NCI-H1417 treated with DMSO at 0.1 percent for 48 hours (cell line): ENCODE results near the gene PLXDC2.

Experiments used
- DNase-seq: peaks from one replicate; lab custom pipeline; 2025; lab: John Stamatoyannopoulos, UW

The PLXDC2 gene

DNA sequence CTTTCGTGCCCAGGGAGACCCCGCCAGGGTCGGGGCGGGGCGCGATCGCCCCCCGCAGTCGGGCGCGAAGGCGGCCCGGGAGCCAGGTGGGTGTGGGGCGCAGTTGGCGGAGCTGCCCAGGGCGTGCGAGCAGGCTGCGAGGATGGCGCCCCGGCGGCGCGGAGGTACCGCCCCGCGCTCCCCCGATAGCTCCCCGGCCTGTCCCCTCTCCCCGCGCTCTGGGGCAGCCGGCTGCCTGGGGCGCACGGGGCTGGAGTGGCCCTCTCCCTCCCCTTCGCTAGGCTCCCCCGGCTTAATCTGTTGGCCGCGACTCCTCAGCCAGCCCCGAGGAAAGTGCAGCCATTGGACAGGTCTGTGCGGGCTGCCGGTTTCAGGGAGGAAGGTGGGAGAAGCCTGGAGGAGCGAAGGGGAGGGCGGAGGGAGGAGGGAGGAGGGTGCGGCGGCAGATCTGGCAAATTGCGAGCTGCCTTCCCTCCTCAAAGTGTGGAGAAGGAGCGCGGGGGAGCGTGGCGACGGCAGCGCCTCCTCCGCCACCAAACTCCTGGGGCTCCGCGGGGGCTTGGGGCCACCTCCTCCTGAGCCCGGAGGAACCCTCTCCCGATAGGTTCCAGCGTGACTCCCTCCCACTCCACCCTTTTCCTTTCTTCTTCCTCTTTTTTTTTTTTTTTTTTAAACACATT lies 361 bp upstream of the PLXDC2 start:
- no peak for DNase-seq

DNA sequence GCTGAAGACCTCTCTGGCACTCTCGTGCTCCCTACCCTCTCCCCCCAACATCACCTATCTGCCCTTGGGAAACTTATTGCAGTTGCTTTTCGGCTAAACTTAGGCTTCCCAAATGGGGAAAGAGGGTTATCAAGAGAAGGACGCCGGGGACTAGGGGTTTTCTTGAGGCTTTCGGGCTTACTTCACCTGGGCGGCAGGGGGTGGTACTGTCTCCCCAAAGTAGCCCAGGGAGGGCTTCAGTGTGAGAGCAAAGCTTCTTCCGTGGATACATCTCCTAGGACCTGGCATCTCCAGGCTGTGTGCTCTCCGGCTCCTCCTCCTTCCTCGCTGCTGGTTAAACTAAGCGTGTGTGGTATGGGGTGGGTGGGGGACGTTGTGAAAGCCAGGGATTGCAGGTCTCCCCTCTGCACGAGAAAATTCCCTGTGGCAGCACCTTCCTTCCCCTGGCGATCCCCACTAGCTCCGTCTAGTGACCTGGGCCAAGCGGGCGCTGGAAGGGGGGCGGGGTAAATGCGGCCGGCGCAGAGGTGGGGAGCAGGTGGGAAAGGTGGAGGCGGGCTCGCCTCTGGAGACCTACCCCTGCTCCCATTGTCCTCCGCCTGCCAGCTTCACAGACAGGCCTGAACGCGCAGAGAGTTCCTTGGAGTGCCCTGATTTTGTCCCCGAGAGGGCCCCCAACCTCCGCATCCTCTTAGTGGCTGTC lies 1.1 kb downstream of the PLXDC2 start:
- no peak for DNase-seq

DNA sequence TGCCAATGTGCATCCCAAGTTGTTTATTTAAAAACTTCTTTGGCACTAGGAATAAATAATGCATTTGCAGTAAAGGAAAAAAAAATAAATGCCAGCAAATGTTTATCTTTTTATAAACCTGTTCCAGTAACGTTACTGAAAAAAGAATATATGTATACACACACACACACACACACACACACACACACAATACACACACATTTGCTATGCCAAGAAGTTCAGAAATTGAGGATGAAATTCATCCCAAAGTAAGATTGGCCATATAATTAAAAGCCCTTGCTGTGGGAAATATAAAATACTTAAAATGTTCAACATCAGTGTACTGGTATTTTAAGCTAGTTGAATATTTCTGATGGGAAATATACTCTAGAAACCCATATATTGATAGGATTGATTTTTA lies 2.6 kb downstream of the PLXDC2 start:
- no peak for DNase-seq

DNA sequence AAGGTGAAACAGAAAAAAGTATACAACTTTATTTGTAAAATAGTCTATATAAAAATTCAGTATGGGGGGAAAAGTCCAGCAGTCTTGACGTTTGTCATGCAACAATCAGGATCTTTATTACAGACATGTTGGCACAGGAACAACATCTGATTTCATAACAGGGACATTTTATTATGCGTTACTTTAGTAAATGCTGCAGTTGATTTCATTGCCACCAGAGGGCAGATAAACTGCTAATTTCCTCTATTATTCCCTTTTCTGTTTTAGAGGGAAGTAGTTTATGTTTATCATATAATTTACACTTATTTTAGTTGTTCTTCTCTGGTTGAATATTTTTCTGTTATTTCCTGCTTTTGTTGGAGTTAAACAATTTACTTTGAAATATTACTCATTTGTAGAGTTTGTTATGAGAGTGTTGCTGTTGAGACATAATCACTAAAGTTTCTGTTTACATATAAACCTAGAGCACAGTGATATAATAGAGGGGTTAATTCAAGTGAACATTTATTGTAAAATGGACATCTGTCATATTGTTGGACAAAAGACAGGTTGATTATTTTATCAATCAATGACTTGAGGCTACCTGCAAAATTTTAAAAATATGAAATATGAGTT lies 3.3 kb downstream of the PLXDC2 start:
- DNase-seq: no peak

DNA sequence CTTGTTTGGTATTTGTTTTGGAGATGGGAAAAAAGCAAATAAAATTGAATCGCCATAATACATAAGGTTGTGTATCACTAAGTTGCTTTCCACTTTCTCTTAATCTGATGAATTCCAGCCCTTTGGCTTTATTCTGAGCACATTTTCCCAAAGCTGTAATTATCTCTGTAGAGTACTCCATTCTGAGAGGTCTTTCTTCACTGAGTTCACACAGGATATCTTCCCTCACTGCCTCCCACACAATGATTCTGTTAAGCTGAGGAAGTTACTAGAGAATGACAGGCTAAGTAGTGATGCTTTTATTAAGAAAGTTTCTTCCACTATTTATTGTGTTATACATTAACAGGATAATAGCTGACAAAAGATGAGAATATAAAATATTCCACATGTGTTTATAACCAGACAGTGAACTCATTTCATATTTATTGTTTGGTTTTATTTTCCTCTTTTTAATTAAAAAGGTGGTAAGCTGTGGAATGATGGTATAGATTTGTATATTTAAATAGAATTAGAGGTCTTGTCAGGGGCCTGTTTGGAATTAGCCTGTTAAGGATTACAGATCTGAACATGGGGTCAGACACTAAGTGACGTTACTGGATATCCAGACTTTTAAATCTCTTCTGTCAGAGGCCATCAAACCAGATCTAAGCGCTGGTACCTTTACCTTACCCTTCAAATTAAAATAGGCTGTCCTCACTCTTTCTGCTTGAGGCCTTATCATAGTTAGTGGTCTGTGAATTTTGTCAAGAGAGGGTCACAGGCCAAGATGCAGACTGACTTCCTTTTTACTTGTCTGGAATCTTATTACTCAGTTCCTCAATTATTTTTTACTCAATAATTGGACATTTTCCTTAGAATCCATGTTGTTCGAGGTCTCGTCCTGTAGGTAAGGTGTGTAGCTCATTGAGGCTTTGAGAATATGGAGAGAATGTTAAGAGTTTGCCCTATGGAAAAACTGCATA lies 8.4 kb downstream of the PLXDC2 start:
- no peak for DNase-seq

DNA sequence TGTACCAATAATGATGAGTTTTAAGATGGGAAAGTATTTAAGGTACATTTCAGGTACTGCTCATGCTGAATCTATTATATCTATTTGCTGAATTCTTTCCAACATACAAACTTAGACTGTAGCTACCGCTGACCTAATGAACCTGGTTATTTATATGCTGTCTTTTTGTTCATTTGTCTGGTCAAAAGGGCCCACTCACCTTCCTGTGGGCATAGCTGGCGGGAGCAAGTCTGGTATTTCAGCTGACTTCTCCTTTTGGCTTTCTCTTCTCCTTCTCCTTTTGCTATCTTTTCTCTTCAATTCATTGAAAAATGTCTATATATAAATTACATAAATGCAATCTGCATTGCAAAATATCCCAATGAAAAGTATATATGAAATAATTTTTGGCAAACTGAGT lies 9.5 kb downstream of the PLXDC2 start:
- DNase-seq: no peak

DNA sequence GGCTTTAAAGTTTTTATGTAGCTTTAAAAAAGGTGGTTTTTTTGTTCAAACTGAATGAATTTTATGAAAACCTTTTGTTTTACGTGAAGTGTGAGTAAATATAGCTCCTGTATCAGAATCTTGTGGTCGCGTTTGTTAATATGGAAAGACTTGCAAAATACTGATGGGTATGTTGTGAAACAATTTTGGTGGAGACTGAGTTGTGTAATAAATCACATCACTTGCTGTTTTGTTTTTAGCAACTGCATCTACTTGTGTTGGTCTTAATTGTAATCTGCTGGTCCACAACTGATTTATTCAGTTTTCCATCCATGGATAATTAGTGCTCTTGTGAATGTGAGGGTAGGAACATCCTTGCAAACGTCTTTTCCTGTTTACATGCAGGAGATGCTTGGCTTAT lies 10.5 kb downstream of the PLXDC2 start:
- no peak for DNase-seq

DNA sequence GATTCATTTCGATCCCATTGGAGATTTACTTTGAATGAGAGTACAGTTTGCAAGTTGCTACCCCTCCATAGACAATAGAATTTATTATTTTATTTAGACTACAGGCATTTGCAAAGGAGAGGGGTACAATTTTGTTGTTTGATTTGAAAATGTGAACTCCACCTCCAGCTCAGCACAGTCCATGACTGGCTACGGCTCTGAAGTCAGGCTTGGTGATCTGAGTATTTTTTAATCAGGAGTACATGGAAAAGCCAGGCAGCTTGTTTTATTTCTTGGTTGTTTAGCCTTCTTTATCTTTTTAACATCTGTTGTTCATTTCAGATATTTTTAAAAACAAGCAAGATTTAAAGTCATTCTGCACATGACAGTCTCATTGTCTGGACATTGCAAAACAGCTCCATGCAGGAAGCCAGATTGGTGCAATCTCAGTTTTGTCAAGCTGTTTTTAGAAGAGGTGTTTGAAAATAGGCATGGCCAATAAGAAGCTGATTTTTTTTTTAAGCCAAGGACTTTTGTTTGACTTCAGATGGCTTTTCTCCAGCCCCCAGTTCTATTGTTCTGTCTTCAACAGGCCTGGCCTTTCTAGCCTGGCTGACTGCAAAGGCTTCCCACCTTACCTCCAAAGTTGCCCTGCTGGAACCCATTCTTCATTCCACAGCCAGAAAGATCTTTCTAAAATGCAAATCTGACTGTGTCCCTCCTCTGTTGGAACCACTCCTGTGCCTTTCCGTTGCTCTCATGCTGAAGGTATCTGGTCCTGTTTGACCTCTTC lies 12.2 kb downstream of the PLXDC2 start:
- DNase-seq: no peak

DNA sequence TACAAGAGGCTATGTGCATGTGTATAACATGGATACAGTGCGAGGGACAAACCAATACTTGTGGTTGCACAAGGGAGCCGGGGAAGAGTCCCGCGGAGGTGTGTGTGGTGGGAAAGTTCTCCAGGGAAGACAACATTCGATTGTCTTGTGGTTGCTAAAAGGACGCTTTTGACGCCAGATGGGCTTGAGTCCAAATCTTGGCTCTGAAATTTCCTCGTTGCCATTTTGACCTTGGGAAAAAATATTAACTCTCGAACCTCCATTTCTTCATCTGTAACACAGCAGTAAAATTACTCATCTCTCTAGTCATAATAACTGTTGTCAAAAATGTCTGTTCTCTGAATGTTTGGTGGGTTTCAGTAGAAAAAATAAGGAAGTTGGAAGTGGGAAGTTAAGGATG lies 16.5 kb downstream of the PLXDC2 start:
- DNase-seq: no peak

DNA sequence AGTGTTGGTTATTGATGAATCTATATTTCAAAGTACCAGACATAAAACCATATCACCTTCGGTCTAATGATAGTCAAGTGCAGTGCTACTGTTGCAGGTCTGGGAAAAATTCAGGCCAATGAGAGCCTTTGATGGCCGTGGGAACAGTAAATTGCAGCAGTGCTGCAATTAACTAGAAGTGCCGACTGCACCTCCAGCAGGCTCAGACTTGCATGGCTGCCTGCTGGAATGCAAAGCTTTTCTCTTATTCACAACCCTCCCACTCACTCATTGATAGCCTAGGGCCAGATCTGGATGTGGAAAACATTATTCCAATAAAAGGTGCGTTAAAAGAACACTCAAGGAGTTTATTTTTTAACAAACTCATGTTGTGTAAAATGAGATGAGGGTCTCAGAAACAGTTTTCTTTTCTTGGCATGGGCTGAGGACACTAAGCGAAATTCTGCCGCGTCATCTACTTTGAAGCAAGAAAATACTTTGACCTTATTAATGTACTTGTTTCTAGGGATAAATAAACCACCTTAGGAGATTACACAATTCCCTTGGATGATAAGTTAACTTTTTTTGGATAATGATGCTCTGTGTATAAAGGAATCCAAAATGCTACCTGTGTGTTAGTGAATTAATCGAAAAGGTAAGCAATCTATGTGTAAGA lies 17.1 kb downstream of the PLXDC2 start:
- no peak for DNase-seq

DNA sequence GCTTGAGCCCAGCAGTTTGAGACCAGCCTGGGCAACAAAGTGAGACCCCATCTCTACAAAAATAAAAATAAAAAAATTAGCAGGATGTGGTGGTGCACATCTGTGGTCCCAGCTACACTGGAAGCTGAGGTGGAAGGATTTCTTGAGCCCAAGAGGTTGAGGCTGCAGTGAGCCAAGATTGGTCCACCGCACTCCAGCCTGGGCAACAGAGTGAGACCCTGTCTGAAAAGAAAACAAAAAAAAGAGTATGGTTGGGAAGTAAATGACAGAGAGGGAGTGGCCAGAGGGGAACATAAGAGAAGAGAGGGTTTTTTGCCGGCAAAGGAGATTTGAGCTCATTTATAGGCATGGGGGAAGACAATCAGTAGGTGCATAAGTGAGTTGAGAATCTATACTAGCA lies 19.7 kb downstream of the PLXDC2 start:
- DNase-seq: no peak

DNA sequence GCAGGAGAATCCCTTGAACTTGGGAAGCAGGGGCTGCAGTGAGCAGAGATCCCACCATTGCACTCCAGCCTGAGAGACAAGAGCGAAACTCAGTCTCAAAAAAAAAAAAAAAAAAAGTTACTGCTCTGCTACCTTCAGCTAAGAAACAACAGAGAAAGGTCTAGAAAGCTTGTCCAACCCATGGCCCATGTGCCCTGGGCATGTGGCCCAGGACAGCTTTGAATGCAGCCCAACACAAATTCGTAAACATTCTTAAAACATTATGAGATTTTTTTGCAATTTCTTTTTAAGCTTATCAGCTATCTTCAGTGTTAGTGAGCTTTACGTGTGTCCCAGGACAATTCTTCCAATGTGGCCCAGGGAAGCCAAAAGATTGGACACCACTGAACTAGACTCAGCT lies 22.9 kb downstream of the PLXDC2 start:
- no peak for DNase-seq

DNA sequence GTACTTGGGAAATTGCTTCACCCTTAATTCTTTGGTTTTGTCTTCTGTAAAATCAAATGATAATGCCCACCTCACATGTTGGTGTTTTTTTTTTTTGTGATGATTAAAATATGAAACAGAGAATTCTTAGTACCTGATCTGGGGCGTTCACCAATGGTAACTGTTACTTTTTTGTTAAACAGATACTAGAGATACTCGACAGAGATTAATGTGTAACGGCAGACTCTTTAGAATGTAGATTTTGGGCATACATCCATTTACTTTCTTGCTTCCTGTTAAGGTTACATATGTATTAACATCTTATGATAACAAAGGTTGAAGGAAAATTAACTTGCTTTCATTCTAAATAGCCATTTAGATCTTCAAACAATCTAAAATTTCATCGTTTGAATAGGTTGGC lies 23.3 kb downstream of the PLXDC2 start:
- DNase-seq: no peak

DNA sequence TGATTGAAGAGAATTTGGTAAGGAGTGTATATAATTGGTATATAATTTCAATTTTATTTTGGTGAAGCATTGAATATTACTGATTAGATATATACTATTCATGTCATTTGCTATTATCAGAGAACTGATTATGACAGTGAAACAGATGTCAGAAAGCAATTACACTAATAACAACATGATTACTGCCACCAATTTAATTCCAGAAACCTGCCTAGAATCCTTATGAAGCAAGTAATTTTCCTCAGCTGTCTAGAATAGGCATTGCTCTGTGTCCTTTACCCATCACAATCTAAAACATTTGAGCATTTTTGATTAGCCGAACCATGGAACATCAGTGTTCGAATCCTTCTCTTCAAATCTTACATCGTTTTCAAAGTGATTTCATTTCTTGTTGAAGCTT lies 24.5 kb downstream of the PLXDC2 start:
- DNase-seq: no peak

DNA sequence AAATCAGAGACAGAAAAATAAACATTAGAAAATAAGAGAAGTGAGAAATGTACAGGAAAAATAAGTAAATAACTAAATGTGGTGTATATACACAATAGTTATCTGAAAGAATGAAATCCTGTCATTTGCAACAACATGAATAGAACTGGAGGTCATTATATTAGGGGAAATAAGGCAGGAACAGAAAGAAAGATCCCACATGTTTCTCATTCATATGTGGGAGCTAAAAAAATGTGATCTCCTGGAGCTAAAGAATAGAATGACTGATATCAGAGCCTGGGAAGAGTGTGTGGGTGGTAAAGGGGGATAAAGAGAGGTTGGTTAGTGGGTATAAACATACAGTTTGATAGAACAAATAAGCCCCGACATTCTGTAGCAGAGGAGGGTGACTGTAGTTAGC lies 27.3 kb downstream of the PLXDC2 start:
- no peak for DNase-seq

DNA sequence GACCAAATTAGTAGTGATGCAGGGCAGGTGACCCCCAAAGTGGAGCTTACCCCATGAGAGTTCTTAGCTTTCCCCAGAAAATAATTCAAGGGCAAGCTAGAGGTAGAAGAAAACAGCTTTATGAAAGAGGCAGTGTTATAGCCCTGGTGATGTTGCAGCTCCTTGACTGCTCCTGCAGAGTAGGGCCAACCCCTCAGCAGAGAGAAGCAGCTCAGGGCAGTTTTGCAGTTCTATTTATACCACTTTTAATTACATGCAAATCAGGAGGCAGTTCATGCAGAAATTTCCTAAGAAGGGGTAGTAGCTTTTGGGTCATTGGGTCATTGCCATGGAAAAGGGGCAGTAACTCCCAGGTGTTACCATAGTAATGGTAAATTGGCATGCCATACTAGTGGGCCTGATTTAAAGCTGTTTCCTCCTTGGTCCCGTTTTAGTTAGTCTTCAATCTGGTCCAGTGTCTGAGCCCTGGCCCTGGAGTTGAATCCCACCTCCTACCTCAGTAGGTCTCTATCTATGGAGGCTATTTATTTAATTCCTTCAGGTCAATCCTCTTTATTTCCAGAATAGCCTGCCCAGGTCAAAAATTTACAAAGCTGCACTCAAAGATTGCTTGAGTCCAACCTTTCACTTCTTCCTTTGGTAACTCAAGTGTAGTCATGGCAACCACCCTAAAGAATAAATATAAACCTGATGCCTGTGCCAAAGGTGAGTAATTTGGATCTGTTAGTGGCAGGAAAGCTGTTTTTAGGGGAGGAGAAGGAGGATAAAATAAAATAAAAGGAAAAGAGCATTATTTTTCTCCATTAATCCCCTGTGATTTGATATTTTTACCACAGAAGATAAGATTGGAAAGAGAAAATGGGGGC lies 29.5 kb downstream of the PLXDC2 start:
- no peak for DNase-seq

DNA sequence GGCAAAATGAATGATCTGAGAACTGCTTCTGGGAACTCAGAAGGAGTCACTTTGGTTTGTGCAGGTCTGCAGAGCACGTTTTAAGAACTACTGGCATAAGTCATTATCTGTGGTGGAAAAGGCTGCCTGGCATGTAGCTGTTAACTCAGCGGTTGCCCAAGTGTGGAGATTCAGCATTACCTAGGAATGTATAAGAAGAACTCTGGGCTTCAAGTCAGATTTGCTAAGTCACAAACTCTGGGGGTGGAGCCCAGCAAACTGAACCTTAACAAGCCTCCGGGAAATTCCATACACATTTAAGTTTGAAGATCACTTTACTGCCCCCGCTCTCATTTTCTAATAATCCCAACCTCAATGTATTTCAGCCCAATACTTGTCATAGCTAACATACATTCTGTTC lies 31.1 kb downstream of the PLXDC2 start:
- DNase-seq: no peak

DNA sequence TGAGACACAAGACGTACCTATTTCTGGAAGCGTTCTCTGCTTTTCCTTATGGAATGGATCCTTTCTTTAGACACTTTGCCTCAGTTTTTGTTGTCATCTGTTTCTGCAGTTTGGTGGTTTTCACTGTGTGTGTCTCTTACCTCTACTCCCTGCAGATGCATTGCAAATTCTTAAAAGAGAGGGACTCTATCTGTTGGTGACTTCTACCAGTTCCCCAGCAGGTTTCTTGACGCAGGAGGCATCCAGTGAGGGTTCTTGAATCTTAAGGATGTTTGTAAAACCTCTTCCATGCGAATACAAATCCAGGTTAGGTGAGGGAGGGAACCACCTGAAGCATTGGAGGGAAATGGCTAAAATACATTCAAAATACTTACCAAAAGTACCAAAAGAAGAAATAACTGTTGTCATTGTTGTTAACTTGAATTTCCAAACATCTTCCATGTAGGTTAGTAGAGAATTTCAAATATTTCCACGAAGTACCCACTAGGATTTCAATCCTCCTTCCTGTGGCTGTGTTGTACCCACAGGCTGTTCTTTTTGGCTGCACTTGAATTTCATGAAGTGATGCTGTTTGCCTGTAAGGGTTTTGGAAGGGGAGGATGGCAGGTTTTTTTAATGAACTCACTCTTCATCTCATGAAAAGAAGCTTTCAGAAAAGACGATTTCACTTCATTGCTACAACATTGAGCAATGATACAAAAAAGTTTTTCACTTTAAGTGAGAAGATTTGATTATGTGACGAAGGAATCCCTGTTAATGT lies 32.2 kb downstream of the PLXDC2 start:
- no peak for DNase-seq

DNA sequence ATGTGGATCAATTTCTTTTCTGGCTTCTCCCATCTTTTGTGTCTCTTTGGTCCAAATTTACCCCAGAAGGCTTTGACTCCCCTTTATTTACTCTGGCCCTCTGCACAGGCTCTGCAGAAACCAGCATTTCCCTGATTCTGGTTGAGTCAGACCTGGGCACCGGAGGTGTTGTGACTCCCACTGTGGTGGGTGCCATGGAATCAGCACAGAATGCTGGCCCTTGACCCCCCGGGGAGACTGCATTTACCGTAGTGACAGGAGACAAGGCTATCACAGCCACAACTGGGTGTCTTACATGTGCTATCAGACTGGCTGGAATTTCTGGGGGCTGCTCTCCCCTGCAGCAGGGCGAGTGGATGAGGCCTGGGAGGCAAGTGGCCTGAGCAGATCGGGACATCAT lies 37.6 kb downstream of the PLXDC2 start:
- no peak for DNase-seq
